Measurements from ENCODE around the gene CLSTN2. TPM values are rescaled to one million over a fixed set of nuclear protein-coding genes. Genes with fewer than 3 reads are reported as not detected.
"Not testable (repeated sequence)": the region's sequence is repeated elsewhere in the genome, so short reads cannot be mapped to it uniquely, and the experiment has no call there.

The CLSTN2 gene
- total RNA-seq, 1 experiment from 2014 or later, result not detected

DNA sequence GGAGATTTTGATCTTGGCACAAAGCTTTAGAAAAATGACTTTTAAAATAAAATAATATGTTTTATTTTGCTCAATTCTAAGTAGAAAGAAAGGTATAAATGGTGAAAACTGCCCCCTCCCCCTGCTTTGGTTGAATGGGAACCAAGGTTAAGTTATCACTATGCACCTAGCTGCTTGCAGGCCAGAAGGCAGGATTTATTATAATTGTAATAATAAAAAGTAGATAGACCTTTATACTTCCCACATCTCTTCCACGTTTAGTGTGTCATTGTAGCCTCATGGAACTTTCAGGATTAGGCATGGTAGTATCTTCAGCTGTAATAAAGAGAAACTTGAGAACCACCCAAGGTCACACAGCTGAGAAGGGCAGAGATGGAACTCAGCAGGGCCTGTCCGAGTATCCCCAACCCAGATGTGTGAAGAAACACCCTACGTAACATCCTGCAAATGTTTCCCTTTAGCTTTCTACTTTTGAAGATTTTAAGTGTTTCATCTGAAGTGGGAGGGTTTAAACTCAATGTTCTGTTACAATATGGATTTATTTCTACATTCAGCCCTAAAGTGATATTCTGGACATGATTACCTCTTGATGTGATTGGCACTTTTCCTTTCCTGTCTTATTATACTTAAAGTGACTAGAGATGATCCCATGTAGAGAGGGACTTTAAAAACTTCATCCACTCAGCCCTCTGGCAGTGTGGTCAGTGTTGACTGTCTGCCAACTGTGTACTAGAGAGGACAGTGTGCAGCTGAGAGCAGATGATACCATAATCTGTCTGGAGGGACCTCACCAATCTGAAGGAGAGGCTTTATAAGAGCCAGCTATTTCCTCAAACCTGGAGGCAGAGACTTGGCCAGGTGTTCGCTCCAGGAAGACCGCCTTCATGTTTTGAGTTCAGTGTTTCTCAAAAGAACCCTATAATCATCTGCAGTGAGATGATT, 460.4 kb downstream of the CLSTN2 start:
- DNase-seq (ENCODE audit: extremely low read depth, low read depth), result no peak

DNA sequence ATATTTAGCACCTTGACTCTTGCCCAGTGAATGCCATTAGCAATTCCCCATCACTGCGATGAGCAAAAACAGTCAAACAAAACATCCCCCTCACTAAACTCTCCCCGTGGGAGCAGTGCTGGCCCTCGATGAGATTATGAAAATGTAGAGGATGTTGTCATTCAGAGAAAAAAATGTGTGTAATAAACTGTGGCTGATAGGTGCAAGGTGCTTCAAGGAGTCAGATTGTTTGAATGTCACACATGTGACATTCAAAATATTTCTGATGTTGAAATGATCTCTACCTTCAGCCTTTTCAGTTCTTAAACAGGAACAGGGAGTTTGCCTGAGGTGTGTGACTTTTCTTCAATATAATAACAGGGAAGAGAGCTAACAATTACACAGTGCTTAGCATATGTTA, 461.1 kb downstream of the CLSTN2 start:
- no peak for DNase-seq (ENCODE audit: extremely low read depth, low read depth)

DNA sequence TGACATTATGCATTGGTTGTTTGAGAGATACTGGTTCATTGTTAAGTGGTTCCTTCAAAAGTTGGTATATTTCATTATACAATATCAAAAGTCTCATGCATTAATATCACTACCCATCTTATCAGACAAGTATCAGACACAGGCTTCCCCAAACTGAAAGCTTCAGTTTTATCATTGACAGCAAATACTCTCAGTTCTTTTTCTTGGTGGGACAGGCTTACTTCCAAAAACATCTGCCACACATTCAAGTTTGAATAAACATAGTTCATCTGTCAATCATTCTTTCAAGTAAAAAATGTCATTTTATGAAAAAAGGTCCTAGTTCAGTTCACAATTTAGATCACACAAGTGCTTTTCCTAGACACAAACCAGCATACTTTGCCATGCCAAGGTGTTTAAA, 462.9 kb downstream of the CLSTN2 start:
- no peak for DNase-seq (ENCODE audit: extremely low read depth, low read depth)

DNA sequence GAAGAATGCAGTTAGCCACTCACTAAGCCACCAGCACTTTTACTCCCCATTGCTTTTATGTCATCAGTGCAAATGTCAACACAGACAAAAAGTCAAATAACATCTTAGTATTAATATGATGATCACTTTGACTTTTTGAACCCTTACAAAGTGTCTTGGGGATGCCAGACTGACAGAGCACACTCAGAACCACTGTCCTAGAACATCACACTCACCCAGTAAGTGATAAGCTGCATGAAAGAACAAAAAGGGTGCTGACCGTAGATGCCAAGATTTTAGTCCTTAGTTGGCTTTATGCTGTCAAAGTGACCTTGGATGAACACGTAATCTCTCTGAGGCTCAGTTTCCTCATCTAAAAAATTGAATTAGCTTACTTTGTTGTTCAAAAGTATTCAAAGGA, 463.4 kb downstream of the CLSTN2 start:
- no peak for DNase-seq (ENCODE audit: extremely low read depth, low read depth)

DNA sequence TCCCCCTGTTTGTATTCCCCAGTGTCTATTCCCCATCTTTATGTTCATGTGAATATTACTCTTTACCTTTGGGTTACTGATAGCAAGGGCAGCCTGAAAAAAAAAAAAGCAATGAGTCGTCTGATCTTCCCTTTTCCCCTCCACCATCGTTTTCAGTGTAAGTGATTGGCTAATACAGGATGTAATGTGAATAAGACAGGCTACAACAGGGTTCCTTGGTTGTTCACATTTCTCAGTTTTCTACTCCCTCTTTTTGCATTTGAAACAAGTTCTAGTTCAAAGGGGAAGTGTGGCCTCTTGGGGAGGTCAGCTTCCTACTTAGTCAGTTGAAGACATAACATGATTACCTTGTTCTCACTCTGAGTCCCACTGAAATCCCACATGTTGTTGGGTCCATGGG, 464.9 kb downstream of the CLSTN2 start:
- no peak for DNase-seq (ENCODE audit: extremely low read depth, low read depth)

DNA sequence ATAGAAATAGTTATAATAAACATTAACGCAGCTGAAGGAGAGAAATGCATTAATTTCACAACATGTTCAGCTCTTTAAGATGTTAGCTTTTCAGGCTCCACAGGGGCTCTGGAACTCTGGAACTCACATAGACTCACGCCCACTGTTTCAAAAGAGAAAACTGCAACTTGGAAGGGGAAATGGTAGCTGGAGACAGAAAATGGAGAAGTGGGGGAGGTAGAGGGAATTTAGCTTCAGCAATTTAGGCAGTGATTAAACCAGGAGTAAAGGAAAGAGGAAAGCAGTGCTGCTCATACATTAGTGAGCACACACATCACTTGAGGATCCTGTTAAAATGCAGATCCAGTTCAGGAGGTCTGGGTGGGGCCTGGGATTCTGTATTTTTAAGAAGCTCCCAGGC, 468.1 kb downstream of the CLSTN2 start:
- no peak for DNase-seq (ENCODE audit: extremely low read depth, low read depth)

DNA sequence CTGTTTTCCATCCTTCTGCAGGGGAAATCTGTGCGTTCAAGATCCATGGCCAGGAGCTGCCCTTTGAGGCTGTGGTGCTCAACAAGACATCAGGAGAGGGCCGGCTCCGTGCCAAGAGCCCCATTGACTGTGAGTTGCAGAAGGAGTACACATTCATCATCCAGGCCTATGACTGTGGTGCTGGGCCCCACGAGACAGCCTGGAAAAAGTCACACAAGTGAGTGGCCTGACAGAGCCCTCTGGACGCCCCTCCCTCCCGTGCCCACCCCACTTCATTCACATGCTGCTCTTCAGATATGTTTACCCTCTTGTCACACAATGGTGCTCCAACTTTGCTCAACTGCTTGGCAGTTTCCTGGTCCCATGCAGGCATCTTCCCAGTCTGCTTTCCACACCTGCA, 468.6 kb downstream of the CLSTN2 start:
- DNase-seq (ENCODE audit: extremely low read depth, low read depth), result no peak

DNA sequence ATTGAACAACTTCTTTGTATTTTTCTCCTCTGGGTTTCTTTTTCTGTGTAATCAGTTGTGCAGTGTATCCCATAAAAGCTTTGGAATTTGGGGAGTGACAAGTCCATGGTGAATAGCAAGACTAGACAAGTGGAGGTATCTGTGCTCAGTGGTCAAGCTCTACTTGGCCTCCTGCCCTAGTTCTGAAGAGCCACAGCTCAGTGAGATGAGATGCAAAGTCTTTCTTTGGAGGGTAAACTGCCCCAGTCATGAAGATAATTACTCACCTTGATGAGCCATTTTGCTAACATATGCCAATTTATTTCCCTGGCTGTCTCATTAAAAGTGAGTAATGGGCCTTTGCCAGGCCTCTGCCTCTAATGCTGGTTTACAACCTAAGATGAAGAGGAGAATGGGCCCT, 471.7 kb downstream of the CLSTN2 start:
- no peak for DNase-seq (ENCODE audit: extremely low read depth, low read depth)

DNA sequence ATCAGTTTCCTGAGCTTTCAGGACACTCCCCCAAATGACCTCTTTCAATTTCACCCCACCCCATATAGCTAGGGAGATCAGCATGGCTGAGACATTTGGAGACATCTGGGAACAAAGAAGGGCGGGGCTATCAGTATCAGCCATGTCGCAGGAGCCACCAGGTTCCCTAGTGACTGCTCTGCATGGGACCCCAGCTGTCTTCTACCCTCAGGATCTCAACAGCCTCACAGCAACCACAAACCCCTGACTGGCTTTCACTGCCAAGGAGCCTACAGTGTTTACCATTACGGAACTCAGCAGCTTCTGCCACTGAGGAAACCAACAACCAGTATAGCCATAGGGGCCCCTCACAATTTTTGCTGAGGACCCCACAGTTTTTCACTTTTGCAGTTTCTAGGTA, 473.3 kb downstream of the CLSTN2 start:
- DNase-seq (ENCODE audit: extremely low read depth, low read depth), result no peak

DNA sequence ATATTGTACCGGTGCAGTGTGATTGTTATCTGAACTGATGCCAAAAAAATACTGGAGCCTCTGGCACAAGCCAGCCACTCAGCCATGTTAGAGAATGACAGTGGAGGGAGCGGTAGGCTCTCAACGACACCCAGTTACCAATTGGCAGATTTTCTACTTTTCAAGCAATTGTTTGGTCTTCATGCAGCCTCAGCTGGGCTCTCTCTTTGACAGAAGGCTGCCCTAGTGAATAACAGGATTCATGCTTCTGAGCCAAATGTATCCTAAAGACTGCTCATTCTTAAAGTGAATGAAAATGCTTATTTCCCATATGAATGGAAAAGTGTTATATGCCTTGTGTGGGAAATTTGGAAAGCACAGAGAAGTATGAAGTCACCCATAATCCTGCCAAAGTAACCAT, 481.7 kb downstream of the CLSTN2 start:
- no peak for DNase-seq (ENCODE audit: extremely low read depth, low read depth)

DNA sequence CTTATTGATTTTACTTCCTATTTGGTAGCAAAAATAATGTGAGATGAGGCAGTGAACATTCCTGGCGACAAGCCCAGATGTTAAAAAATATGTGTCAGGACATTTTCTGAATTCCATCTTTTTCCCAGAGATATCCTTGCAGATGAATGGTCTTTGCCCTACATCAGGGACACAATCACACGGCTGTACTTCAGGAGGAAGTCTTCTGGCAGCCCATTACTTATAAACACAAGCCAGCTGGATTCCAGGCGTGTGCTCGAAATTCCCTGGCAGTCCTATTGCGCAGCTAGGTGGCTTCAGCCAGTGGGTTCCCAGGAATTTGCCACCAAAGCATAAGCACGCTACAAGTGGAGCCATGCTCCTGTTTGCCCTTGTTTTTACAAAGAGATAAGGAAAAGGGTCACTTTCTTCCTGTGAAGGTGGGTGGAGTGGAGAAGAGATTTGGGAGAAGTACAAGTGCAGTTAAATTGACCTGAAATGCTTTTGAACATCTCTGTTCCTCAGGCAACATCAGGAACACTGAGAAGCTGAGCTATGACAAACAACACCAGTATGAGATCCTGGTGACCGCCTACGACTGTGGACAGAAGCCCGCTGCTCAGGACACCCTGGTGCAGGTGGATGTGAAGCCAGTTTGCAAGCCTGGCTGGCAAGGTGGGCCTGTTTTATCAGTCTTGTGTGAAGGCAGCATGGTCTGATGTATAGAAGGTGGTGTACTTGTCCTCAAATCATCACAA, 485.8 kb downstream of the CLSTN2 start:
- no peak for DNase-seq (ENCODE audit: extremely low read depth, low read depth)

DNA sequence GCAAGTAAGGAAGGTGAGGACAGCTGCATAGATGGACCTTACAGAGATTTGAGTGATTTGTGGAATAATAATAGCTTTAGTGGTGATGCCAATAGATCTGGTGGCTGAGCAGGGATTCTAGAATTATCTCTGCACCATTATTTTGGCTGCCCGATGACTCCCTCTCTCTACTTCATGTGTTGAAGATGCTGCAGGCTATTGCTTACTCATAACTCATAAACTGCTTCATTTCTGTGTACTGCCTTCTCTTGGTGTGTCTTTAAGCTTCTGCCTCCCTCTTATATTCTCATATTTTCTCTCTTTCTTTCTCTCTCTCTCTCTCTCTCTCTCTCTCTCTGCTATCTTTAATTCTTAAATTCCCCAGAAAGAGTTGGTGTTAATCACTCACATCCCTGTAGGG, 486.9 kb downstream of the CLSTN2 start:
- DNase-seq (ENCODE audit: extremely low read depth, low read depth), result no peak

DNA sequence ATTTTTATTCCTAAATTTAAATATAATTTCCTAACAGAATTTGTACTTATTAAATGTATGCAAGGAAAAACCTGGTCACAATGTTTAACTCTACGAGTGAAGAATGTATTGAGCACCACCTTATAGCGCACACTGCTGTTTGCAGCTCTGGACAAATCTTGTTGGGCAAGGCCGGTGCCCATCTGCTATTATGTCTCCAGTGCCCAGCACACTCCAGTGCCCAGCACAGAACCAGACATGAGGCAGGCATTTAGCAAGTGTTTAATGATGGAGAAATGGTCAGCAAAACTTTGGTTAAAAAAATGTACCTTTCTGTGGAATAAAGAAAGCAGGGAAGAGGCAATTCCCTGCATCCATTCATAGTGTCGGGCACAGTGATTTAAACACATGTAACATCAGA, 488.2 kb downstream of the CLSTN2 start:
- no peak for DNase-seq (ENCODE audit: extremely low read depth, low read depth)

DNA sequence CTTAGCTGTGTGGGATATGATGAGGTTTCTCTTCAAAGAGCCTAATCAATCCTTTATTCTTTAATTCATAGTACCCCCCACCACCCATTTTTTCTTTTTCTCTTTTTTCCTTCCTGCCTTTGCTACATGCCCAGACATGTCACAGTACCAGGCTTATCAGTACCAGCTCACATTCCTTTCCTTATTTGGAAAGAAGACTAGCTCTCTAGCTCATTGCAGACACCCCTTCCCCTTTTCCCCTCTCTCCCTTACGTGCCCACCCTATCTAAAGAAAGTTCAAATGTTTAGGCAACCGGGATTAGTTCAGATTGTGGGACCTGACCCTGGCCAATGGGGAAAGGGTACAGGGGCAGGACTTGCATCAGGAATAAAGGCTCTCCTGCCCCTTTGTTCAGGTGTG, 488.6 kb downstream of the CLSTN2 start:
- DNase-seq (ENCODE audit: extremely low read depth, low read depth), result not testable (repeated sequence)

DNA sequence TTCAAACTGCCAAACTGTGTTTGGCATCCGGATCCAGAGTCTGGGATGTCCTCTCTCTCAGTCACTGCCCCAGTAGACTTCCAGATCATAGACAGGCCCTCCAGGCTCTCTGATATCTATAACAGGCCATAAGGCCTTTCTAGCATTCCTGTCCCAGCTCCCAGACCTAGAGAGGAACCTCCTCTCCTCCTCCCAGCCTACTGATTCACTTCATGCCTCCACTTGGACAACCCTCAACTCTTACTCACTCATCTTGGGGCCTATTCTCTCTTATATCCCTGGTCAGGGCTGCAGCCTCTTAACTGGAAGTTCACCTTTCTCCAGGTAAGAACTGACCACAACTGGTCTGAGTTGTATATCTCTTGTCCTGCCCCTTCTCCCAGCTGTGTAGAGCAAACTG, 489.2 kb downstream of the CLSTN2 start:
- DNase-seq (ENCODE audit: extremely low read depth, low read depth), result no peak

DNA sequence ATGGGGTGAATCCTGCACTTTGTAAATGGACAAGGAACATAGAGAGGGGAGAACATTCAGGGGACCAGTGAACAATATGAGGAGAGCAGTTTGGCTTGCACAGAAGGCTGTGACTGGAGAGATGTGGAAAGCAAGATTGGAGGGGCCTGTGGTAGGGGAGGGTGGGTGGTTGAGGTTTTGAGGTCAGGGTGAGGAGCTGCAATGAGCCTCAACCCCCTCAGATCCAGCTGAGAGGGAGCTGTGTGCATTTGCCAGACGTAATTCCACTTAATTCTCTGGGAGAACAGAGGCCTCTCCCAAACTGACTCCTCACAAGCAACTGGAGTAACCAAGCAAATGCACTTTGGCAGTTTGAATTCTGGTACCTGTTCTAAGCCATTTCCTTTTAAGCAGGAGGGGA, 489.7 kb downstream of the CLSTN2 start:
- no peak for DNase-seq (ENCODE audit: extremely low read depth, low read depth)

DNA sequence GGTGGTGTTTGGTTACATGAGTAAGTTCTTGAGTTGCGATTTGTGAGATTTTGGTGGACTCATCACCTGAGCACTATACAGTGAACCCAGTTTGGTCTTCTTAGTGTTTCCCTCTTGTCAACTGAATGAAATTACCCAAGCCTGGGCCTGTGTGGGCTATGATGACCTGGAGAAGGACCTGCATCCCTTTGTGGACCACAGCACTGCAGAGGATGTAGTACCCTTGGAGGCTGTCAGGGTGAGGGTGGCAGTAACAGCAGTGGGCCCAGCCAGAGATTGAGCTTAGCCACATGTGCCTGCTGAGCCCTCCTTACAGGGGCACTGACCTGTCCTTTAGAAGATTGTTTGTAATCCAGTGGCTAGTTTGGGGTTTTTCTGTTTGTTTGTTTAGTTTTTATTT, 492.8 kb downstream of the CLSTN2 start:
- DNase-seq (ENCODE audit: extremely low read depth, low read depth), result no peak

DNA sequence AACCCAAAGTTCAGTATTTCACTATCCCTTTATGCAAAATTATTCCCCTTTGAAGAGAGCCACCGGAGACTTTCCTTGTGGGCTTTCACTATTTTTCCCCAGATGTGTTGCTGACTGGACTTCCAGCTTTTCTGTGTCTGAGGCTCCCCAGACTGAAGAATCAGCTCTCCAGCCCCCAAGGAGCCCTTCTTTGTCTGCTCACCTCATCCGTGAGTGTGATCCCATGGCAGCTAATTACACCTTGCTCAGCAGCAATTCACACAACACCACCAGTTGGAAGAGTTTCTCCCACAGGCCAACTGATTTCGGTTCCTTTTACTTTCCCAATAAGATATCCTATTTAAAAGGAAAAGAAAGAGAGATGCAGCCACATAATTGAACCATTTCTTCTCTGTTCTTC, 493.4 kb downstream of the CLSTN2 start:
- DNase-seq (ENCODE audit: extremely low read depth, low read depth), result no peak

DNA sequence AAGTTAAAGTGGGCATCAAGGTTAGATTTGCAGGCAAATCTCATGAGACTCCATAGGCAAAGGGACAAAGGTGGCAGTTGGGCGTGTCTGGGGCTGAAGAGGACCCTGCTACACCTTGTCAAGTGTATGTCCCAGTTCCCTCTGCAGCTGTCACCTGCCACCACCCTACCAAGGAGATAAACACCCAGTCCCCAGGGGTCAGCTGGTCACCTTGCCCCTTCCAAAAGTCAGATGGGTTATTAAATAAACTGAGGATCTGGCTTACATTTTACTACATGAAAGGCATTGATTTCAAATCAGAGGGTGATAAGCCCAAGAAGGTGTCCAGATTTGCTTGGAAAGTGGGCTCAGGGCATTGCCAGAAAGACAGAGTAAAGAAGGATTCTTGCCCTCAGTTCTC, 494.8 kb downstream of the CLSTN2 start:
- DNase-seq (ENCODE audit: extremely low read depth, low read depth), result no peak

DNA sequence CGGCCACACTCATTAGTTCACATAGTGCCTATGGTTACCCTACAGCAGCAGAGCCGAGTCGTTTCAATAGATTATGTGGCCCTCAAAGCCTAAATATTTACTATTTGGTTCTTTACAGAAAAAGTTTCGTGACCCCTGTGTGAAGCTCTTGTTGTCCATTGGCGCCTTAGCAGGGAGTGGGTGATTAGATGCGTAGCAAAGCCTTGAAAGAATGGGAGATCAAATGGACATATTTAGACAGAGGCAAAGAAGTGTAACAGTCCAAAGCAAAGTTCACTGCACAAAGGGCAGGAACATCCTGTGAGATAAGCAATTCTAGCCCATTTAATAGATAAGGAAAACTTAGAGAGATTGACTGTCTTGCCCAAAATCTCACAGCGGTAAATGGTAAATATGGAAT, 495.5 kb downstream of the CLSTN2 start:
- DNase-seq (ENCODE audit: extremely low read depth, low read depth), result no peak

DNA sequence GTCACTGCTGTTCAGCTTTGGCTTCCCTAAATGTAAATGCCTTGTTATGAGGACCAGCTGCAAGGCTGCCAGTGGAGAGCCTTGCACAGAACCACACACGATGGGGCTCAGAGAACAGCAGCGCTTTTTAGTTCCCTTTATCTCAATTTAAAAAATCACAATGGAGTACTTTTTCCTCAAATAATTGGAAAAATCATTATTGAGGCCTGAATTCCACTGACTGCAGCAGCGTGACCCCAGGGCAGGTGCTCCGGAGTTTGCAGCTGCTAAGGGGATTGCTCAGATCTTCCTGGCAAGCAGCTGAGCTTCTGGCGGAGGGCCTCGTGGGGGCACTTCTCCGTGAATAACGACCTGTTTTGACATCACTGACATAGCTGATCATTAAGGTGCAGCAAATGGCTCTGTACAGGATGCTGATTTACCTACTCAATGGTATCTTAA, 497.3 kb downstream of the CLSTN2 start:
- DNase-seq (ENCODE audit: extremely low read depth, low read depth), result no peak

DNA sequence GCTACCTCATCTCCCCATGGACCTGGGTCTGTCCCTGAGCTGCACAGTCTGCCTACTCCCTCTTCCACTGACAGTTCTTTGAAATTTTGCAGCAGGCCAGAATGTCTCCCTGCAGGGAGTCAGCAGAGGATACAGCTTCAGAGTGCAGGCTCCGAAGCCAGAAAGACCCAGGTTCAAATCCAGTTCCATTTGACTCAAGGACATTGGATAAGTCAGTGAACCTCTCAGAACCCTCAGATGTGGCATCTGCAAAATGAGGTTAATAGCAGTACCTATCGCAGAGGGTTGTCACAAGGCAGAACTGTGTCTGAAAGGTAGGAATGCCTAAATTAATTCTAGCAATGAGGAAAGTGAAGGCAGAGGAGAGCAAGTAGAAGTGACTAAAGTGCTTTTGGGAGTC, 498.4 kb downstream of the CLSTN2 start:
- DNase-seq (ENCODE audit: extremely low read depth, low read depth), result no peak

Measured in NCI-H460 (cell line).